ENCODE data around the gene APP.

DNA sequence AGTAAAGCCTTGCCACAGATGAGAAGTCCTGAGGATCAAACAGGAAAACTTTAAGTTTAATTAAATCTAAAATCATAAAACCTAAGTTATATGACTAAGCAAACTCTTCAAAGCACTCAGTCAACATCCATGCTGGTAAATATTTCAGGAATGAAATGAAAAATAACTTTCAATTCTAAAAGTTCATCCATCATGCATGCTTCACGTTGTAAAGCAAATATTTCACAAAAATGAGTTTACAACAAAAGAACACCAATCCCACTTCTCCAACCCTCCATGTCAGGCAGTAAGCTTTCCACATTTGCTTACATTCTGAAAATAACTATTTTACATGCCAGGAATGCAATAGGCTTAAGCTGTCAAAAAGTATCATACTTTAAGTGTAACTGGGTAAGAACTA lies 16.8 kb downstream of the APP start:
- TF ChIP-seq POLR2AphosphoS5 (IDR thresholded peaks at IDR 0.05; ENCODE audit: low read depth, low read length), result no peak
- no peak for TF ChIP-seq TAF1 (IDR thresholded peaks at IDR 0.05; ENCODE audit: borderline replicate concordance, low read depth, low read length)
